ENCODE measurements around the gene C6orf141.

Gene C6orf141

DNA sequence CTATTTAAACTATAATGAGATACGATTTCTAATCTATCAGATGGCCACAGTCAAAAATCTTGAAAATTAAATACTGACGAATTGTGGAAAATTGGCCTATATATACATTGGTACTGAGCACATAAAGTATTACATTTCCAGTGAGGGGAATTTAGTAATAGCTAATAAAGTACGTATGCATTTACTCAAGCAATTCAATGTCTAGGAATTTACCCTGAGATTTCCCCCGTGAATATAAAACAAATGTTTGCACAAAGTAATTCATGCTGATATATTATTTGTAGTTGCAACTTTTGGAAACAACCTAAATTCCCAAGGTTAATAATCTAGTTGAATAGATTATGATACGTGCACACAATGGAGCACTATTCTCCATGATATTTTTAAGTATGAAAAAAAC is 14.7 kb upstream of the C6orf141 start:
- DNase-seq (ENCODE audit: low spot score), result no peak
- TF ChIP-seq, protein P1, sequence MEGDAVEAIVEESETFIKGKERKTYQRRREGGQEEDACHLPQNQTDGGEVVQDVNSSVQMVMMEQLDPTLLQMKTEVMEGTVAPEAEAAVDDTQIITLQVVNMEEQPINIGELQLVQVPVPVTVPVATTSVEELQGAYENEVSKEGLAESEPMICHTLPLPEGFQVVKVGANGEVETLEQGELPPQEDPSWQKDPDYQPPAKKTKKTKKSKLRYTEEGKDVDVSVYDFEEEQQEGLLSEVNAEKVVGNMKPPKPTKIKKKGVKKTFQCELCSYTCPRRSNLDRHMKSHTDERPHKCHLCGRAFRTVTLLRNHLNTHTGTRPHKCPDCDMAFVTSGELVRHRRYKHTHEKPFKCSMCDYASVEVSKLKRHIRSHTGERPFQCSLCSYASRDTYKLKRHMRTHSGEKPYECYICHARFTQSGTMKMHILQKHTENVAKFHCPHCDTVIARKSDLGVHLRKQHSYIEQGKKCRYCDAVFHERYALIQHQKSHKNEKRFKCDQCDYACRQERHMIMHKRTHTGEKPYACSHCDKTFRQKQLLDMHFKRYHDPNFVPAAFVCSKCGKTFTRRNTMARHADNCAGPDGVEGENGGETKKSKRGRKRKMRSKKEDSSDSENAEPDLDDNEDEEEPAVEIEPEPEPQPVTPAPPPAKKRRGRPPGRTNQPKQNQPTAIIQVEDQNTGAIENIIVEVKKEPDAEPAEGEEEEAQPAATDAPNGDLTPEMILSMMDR (IDR thresholded peaks at IDR 0.05; ENCODE audit: extremely low read depth, insufficient read depth, missing control alignments), result no peak
- in situ Hi-C loops (cut with MboI; ENCODE audit: low pct_unique_long_range_greater_than_20kb, low sequenced_read_pairs, unreplicated experiment), result no loop called here

DNA sequence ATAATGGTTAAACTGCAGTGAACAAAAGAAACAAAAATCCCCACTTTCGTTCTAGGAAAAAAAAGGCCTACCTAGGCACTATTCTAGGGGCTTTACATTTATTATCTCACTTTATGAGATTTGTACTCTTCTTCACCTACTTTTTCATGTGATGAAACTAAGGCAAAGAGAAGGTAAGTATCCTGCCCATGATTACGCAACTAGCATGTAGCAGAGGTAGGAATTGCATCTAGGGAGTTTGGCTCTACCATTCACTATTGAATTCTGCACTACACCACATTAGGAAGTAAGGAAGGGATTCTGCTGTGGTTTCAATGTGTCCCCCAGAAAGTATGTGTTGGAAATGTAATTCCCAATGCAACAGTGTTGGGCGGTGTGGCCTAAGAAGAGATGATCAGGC is 11.4 kb upstream of the C6orf141 start:
- no peak for DNase-seq (ENCODE audit: low spot score)
- TF ChIP-seq, protein P1 (IDR thresholded peaks at IDR 0.05; ENCODE audit: extremely low read depth, insufficient read depth, missing control alignments), result no peak
- in situ Hi-C loops (cut with MboI; ENCODE audit: low pct_unique_long_range_greater_than_20kb, low sequenced_read_pairs, unreplicated experiment), result no loop called here

DNA sequence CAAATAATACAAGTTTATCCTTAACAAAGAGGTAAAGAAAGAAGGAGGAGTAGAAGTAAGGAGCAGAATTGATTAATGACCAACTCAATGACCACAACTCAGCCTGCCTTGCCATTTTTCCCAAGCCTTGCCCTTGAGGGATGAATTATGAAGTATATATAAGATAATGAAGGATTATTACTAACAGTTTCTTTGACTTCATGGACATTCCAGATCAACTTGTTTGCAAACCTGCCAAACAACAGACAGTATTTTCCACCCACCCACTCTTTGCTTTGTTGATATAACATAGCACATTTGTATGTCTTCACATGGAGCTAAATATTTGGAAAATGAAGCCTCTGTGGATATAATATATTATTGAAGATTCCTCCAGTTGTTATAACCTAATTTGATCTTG is 9.9 kb upstream of the C6orf141 start:
- in situ Hi-C loops (cut with MboI; ENCODE audit: low pct_unique_long_range_greater_than_20kb, low sequenced_read_pairs, unreplicated experiment), result no loop called here
- DNase-seq (ENCODE audit: low spot score), result no peak
- TF ChIP-seq, protein P1 (IDR thresholded peaks at IDR 0.05; ENCODE audit: extremely low read depth, insufficient read depth, missing control alignments), result no peak

DNA sequence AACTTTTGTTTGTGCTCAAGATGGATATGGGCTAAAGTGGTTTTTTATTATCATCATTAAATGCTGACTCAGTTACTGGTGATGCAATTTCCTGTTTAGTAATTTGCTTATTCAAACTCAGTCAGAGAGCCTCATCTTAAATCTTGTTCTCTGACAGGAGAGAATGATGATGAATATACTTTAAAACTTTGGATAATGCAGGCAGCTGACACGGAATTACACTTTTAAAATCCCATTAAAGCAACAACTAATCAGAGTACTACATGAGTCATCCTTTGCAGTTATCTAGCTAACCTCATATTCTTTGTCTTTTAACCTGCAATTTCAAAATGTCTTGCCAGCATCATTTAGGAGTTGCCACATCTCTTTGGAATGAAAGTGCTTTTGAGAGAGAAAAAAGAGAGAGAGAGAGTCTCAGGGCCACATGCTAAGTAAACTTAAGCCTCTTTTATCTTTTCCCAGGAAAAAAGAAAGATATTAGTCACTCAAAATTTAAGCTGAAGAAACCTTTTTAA is 9.2 kb upstream of the C6orf141 start:
- TF ChIP-seq, protein P1 (IDR thresholded peaks at IDR 0.05; ENCODE audit: extremely low read depth, insufficient read depth, missing control alignments), result no peak
- no peak for DNase-seq (ENCODE audit: low spot score)
- in situ Hi-C loops (cut with MboI; ENCODE audit: low pct_unique_long_range_greater_than_20kb, low sequenced_read_pairs, unreplicated experiment), result no loop called here

DNA sequence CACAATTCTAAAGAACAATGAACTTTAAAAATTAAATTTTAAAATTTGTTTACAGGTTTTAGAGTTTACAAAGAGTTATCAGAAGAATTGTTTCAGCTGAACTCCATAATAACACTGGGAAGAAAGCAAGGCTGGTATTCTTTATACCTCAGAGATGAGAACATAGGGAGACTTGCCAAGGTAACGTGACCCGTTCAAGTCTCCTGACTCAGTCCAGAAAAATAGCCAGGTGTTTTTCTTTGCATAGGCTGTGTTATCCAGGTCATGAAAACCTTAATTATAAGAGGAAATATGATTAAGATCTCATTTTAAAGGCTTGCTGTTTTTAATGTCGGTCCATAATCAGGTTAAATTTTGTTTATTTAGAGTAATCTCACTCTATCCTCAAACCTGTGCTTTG is 8.5 kb upstream of the C6orf141 start:
- in situ Hi-C loops (cut with MboI; ENCODE audit: low pct_unique_long_range_greater_than_20kb, low sequenced_read_pairs, unreplicated experiment), result no loop called here
- no peak for DNase-seq (ENCODE audit: low spot score)
- TF ChIP-seq, protein P1 (IDR thresholded peaks at IDR 0.05; ENCODE audit: extremely low read depth, insufficient read depth, missing control alignments), result no peak

DNA sequence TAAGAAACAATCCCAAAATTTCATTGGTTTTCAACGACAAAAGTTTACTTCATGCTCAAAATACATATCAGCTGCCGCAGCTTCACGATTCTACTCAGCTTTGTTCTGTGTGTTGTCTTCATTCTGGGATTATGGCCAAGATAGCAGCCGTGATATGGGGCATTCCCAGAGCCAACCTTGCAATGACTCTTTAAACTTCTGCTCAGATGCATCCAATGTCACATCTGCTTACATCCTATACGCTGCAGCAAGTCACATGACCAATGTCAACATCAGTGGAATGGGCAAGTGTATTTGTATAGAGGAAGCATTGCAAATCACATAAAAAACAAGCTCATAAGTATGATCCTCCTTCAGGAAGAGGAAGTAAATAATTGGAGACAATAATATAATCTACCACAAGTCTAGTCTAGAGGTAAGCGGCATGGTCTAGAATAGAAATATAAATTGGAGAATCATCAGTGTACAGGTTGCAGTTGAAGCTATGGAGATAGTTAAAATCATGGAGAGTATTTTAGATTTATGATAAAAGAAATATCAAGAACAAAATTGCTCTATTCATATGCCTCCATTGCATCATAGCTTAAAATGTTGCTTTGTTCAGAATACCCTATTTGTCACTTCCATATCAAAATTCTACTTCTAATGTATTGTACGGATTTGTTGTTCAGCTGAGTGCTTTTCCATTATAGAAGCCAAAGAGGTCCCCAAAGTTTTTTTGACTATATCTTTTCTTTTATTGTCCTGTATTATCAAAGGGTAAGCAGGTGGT is 7.2 kb upstream of the C6orf141 start:
- TF ChIP-seq, protein P1 (IDR thresholded peaks at IDR 0.05; ENCODE audit: extremely low read depth, insufficient read depth, missing control alignments), result no peak
- no peak for DNase-seq (ENCODE audit: low spot score)
- in situ Hi-C loops (cut with MboI; ENCODE audit: low pct_unique_long_range_greater_than_20kb, low sequenced_read_pairs, unreplicated experiment), result no loop called here

Measured in GM13977 (cell line).